HG03039 (cell line): Measurements from ENCODE around the gene FUCA2.
"Not testable (repeated sequence)": the region's sequence is repeated elsewhere in the genome, so short reads cannot be mapped to it uniquely, and the experiment has no call there.

ENCODE experiments used
- ATAC-seq: cut with Tn5 transposase; IDR thresholded peaks from one replicate; pipeline ENCODE4 v1.9.1; 2021; ENCODE audit warnings: mild to moderate bottlenecking, moderate library complexity; ENCODE audit not compliant: unreplicated experiment

FUCA2 gene

GRCh38 chr6:143536866-143537691, 25.6 kb upstream of the FUCA2 start:
- ATAC-seq, result peak; percentile 51

DNA sequence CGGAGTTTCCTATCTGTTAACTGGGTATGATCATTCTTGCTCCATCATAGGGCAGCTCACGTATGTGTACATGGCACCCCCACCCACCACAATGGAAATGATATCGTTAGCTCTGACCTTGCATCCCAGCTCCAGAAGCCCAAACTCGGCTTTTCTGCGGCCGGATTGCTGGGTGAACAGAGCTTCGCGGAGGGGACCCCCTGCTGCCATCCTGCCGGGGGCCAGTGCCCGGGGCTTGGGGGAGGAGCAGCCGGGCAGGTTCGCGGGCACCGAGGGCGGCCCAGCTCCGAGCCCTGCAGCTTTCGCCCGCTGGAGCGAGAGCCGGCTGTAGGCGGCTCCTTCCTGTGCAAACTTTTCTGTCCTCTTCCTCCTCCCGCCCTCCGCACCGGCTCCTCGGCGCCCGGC, 24.9 kb upstream of the FUCA2 start:
- peak; percentile 72 for ATAC-seq

DNA sequence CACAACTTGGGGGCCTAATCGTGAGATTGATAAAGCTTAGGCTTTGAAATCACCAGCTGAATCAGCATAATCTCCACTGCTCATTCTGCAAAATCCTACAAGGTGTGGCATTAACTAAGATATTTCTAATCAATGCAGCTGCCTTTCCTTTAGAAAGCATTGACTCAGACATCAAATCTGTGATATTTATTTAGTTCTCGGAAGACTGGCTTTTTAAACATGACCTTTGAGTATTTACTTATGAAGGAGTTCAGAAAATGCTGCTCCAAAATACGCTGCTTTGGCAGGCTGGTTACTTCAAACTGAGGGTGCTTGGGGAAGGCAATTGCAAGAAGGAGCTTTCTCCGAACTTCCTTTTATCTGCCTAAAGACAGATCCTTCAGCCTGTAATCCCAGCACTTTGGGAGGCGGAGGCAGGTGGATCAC, 23.7 kb upstream of the FUCA2 start:
- ATAC-seq, result no peak

- ATAC-seq, result no peak
These were observed 20.4 kb upstream of the FUCA2 start for GRCh38 chr6:143531720-143532499.

GRCh38 chr6:143529095-143529494, 17.6 kb upstream of the FUCA2 start:
- ATAC-seq, result no peak

DNA sequence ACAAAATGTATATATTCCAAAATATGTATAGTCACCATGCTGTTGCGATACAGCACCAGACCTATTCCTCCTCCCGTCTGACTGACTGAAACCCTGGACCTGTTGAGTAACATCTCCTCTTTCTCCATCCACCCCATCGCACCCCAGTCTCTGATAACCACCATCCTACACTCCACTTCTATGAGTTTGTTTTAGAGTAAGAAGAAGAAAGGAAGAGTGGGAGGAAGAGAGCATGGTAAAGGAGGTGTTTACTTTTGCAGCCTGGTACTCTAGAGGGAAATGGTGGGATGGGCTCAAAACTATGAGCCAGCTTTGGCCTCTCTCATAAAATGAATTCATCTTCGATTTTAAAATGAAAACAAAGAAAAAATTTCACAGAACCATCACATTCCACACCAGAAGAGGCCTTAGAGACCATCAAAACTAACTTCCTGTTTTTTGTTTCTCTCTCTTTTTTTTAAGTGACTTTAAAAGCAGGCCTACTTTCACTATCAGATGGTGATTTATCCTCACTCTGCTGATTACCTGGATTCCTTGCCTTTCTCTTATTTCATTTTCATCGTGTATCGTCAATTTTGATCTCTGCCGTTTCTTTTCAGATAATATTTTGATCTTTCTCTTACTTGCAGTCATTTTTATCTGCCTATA, 16.8 kb upstream of the FUCA2 start:
- ATAC-seq, result no peak

- ATAC-seq, result no peak
These were observed 16.2 kb upstream of the FUCA2 start for GRCh38 chr6:143527677-143528076.

DNA sequence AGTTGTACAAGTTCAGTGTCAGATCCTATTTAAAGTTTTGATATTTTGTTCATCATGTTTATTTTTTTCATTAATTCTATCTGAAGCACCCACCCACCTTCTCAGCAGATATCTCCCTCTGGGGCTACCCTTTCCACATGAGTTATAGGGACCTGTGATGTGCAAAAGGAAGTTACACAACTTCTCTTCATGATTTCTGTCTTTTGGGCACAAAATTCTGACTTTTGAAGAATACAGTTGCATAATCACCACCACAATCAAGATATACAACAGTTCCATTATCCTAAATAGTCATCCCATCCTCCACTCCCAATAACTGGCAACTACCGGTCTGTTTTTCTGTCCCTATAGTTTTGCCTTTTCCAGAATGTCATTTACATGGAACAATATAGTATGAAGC, 13.8 kb upstream of the FUCA2 start:
- ATAC-seq, result no peak

GRCh38 chr6:143522039-143522600, 10.6 kb upstream of the FUCA2 start:
- ATAC-seq, result no peak

GRCh38 chr6:143517447-143517773, 5.9 kb upstream of the FUCA2 start:
- ATAC-seq, result no peak

DNA sequence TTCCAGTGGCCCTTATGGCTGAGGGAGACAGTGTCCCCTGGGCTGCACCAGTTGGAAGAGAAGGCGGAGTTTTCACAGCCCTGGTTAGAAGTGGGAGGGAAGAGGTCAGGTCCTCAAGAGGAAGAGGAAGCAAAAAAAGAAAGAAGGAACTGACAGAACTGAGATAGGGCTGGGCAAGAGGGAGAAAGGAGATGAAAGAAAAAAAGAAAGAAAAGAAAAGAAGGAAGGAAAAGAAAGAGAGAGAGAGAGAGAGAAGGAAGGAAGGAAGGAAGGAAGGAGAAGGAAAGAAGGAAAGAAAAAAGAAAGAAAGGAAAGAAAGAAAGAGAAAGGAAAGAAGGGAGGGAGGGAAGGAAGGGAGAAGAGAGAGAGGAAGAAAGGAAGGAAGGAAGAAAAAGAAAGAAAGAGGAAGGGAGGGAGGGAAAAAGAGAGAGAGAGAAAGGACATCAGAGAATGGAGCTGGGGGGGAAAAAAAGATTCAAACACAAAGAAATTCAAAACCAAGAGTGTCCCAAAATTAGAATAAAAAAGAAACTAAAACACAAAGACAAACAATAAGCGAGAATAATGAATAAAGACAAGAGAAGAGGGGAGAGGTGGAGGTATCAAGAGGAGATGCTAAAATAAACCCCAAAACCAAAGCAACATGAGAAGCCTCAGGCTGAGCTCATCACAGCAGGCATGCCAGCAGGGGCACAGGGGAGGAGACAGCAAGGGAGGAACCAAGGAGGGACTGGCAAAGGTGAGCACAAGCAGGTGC, 5.3 kb upstream of the FUCA2 start:
- ATAC-seq, result no peak

- ATAC-seq, result no peak
These were observed 4.3 kb upstream of the FUCA2 start for GRCh38 chr6:143515766-143516355.

- no peak for ATAC-seq
These were observed 3.7 kb upstream of the FUCA2 start for GRCh38 chr6:143515061-143515760.

DNA sequence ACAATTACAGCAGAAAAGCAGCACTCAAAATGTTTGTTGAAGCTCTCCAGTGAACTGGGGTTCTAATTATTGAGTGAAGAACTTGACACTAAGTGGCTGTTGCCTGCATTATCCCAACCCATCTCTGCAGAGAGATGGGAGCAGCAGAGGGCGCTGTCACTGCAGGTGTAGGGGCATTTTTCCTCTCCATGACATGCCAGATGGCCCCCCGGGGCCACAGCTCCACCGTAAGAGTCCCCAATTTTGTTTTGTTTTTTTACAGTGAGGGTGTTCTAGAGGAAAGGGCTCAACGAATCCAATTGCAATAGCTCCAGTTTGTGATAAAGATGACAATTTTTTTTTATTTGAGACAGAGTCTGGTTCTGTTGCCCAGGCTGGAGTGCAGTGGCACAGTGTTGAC, 1.9 kb upstream of the FUCA2 start:
- ATAC-seq, result no peak

DNA sequence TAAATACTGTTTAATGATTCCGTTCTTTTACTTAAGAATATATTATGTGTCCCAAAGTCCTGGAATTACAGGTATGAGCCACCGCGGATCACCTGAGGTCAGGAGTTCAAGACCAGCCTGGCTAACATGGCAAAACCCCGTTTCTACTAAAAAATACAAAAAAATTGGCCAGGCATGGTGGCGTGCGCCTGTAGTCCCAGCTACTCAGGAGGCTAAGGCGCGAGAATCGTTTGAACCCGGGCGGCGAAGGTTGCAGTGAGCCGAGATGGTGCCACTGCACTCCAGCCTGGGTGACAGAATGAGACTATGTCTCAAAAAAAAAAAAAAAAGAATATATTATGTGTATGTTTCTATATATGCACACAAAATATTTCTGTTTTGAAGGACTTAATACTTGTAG, 1.2 kb downstream of the FUCA2 start:
- ATAC-seq, result not testable (repeated sequence)

- peak; percentile 45 for ATAC-seq
These were observed 4.0 kb downstream of the FUCA2 start for GRCh38 chr6:143507358-143508145.

- ATAC-seq, result no peak
These were observed 4.9 kb downstream of the FUCA2 start for GRCh38 chr6:143506620-143507019.

GRCh38 chr6:143506199-143506598, 5.3 kb downstream of the FUCA2 start:
- ATAC-seq, result no peak

- no peak for ATAC-seq
These were observed 6.0 kb downstream of the FUCA2 start for GRCh38 chr6:143505537-143505936.
